ENCODE results near the gene PXMP2. TPM values are rescaled to one million over a fixed set of nuclear protein-coding genes. Genes with fewer than 3 reads are reported as not detected.

Gene PXMP2
- polyA plus RNA-seq, 3 donors from 2014 or later, result 12.5 to 18.2 (median 17.3) TPM

- peaks cover 32 to 53% (median 34%) of the 10 kb centered on the region in 3 donors for H3K36me3 Mint-ChIP-seq
- H3K9me3 Mint-ChIP-seq, result no peaks in the 10 kb centered on the region
- peaks cover 0 to 2% (median 1%) of the 10 kb centered on the region in 3 donors for H3K27me3 Mint-ChIP-seq (ENCODE audit: low read depth in 3 of 3)
- peaks cover 9 to 14% of the 10 kb centered on the region in 2 donors for H3K4me1 Mint-ChIP-seq
- no peak for DNase-seq
- no peak overlapping the region for H3K4me3 Mint-ChIP-seq
- no peak overlapping the region for H3K27ac Mint-ChIP-seq
Observed at GRCh38 chr12:132665794-132666193, 21.6 kb upstream of the PXMP2 start.

- H3K4me1 Mint-ChIP-seq, result peaks cover 2 to 4% of the 10 kb centered on the region in 2 donors
- H3K9me3 Mint-ChIP-seq, result no peaks in the 10 kb centered on the region
- peaks cover 21 to 47% (median 33%) of the 10 kb centered on the region in 3 donors for H3K36me3 Mint-ChIP-seq
- DNase-seq, result no peak
- H3K4me3 Mint-ChIP-seq, result no peak overlapping the region
- peaks cover 0 to 2% (median 2%) of the 10 kb centered on the region in 3 donors for H3K27me3 Mint-ChIP-seq (ENCODE audit: low read depth in 3 of 3)
- no peak overlapping the region for H3K27ac Mint-ChIP-seq
Observed at GRCh38 chr12:132668191-132669088, 18.9 kb upstream of the PXMP2 start.

GRCh38 chr12:132669166-132669879 lies 18.1 kb upstream of the PXMP2 start:
- H3K36me3 Mint-ChIP-seq, result peaks cover 21 to 43% (median 39%) of the 10 kb centered on the region in 3 donors
- H3K27me3 Mint-ChIP-seq (ENCODE audit: low read depth in 3 of 3), result peaks cover 0 to 2% (median 2%) of the 10 kb centered on the region in 3 donors
- no peak overlapping the region for H3K4me3 Mint-ChIP-seq
- H3K9me3 Mint-ChIP-seq, result no peaks in the 10 kb centered on the region
- DNase-seq, result no peak
- peaks cover 0 to 3% of the 10 kb centered on the region in 2 donors for H3K4me1 Mint-ChIP-seq
- no peak overlapping the region for H3K27ac Mint-ChIP-seq

- H3K4me1 Mint-ChIP-seq, result no peaks in the 10 kb centered on the region
- H3K27me3 Mint-ChIP-seq (ENCODE audit: low read depth in 3 of 3), result peaks cover 0 to 7% (median 2%) of the 10 kb centered on the region in 3 donors
- DNase-seq, result no peak
- H3K4me3 Mint-ChIP-seq, result no peak overlapping the region
- H3K9me3 Mint-ChIP-seq, result no peaks in the 10 kb centered on the region
- peak overlapping the region in 2 of 6 donors; percentile 82 to 86 for H3K27ac Mint-ChIP-seq
- H3K36me3 Mint-ChIP-seq, result peaks cover 20 to 44% (median 30%) of the 10 kb centered on the region in 3 donors
Observed at GRCh38 chr12:132672116-132672515, 15.3 kb upstream of the PXMP2 start.

GRCh38 chr12:132672678-132673077 lies 14.7 kb upstream of the PXMP2 start:
- Mint-ChIP-seq H3K4me1 (no peaks in the 10 kb centered on the region), H3K9me3 (no peaks in the 10 kb centered on the region), H3K4me3 (no peak overlapping the region), H3K27ac (no peak overlapping the region), H3K27me3 (ENCODE audit: low read depth in 3 of 3) (peaks cover 0 to 7% (median 2%) of the 10 kb centered on the region in 3 donors), H3K36me3 (peaks cover 18 to 43% (median 30%) of the 10 kb centered on the region in 3 donors)
- DNase-seq, result no peak

- Mint-ChIP-seq H3K27me3 (ENCODE audit: low read depth in 3 of 3) (peaks cover 0 to 7% (median 2%) of the 10 kb centered on the region in 3 donors), H3K4me1 (no peaks in the 10 kb centered on the region), H3K36me3 (peaks cover 18 to 38% (median 30%) of the 10 kb centered on the region in 3 donors), H3K27ac (no peak overlapping the region), H3K9me3 (no peaks in the 10 kb centered on the region), H3K4me3 (no peak overlapping the region)
- DNase-seq, result no peak
Observed at GRCh38 chr12:132673288-132674179, 13.9 kb upstream of the PXMP2 start.

GRCh38 chr12:132674561-132674960 lies 12.8 kb upstream of the PXMP2 start:
- Mint-ChIP-seq H3K4me1 (no peaks in the 10 kb centered on the region), H3K4me3 (no peak overlapping the region), H3K9me3 (no peaks in the 10 kb centered on the region), H3K27me3 (ENCODE audit: low read depth in 3 of 3) (peaks cover 0 to 7% (median 0%) of the 10 kb centered on the region in 3 donors), H3K36me3 (peaks cover 24 to 39% (median 30%) of the 10 kb centered on the region in 3 donors), H3K27ac (no peak overlapping the region)
- no peak for DNase-seq

GRCh38 chr12:132675757-132676432 lies 11.5 kb upstream of the PXMP2 start:
- no peaks in the 10 kb centered on the region for H3K9me3 Mint-ChIP-seq
- peaks cover 0 to 7% (median 0%) of the 10 kb centered on the region in 3 donors for H3K27me3 Mint-ChIP-seq (ENCODE audit: low read depth in 3 of 3)
- H3K4me1 Mint-ChIP-seq, result peaks cover 0 to under 1% of the 10 kb centered on the region in 2 donors
- no peak overlapping the region for H3K4me3 Mint-ChIP-seq
- no peak for DNase-seq
- H3K27ac Mint-ChIP-seq, result no peak overlapping the region
- peaks cover 24 to 40% (median 35%) of the 10 kb centered on the region in 3 donors for H3K36me3 Mint-ChIP-seq

GRCh38 chr12:132677492-132677891 lies 9.9 kb upstream of the PXMP2 start:
- H3K36me3 Mint-ChIP-seq, result peaks cover 24 to 34% (median 32%) of the 10 kb centered on the region in 3 donors
- H3K27me3 Mint-ChIP-seq (ENCODE audit: low read depth in 3 of 3), result peaks cover 0 to 7% (median 1%) of the 10 kb centered on the region in 3 donors
- no peak overlapping the region for H3K27ac Mint-ChIP-seq

GRCh38 chr12:132685400-132685799 lies 2.0 kb upstream of the PXMP2 start:
- no peak for DNase-seq
- peak overlapping the region in 5 of 6 donors; percentile 16 to 61 (median 24) for H3K27ac Mint-ChIP-seq
- peak overlapping the region; percentile 52 to 74 (median 70) for H3K4me3 Mint-ChIP-seq
- H3K9me3 Mint-ChIP-seq, result no peaks in the 10 kb centered on the region
- H3K4me1 Mint-ChIP-seq, result peaks cover 15 to 31% of the 10 kb centered on the region in 2 donors
- peaks cover 0 to 4% (median 2%) of the 10 kb centered on the region in 3 donors for H3K27me3 Mint-ChIP-seq (ENCODE audit: low read depth in 3 of 3)
- no peaks in the 10 kb centered on the region for H3K36me3 Mint-ChIP-seq

More at GRCh38 chr12:132677492-132677891, 9.9 kb upstream of the PXMP2 start:
- DNase-seq, result no peak
- Mint-ChIP-seq H3K9me3 (no peaks in the 10 kb centered on the region), H3K4me3 (no peak overlapping the region), H3K4me1 (peaks cover 2 to 6% of the 10 kb centered on the region in 2 donors)

GRCh38 chr12:132686825-132687210 lies 569 bp upstream of the PXMP2 start:
- no peak for DNase-seq
- Mint-ChIP-seq H3K36me3 (no peaks in the 10 kb centered on the region), H3K4me1 (peaks cover 14 to 25% of the 10 kb centered on the region in 2 donors), H3K9me3 (no peaks in the 10 kb centered on the region), H3K4me3 (peak overlapping the region; percentile 36 to 85 (median 73)), H3K27me3 (ENCODE audit: low read depth in 3 of 3) (peaks cover 0 to 2% (median 2%) of the 10 kb centered on the region in 3 donors), H3K27ac (peak overlapping the region in 1 of 6 donors; percentile 76)

GRCh38 chr12:132689227-132689626 lies 1.8 kb downstream of the PXMP2 start:
- peak overlapping the region in 1 of 6 donors; percentile 61 for H3K27ac Mint-ChIP-seq
- DNase-seq, result no peak

More at GRCh38 chr12:132689227-132689626, 1.8 kb downstream of the PXMP2 start:
- Mint-ChIP-seq H3K27me3 (ENCODE audit: low read depth in 3 of 3) (peaks cover 0 to 2% (median 0%) of the 10 kb centered on the region in 3 donors), H3K36me3 (no peaks in the 10 kb centered on the region), H3K4me1 (peaks cover 11 to 25% of the 10 kb centered on the region in 2 donors), H3K9me3 (no peaks in the 10 kb centered on the region), H3K4me3 (peak overlapping the region; percentile 38 to 81 (median 60))

Data from immature natural killer cell (primary cell).